Measurements from ENCODE around the gene COL1A2.

- TF ChIP-seq, protein P1, sequence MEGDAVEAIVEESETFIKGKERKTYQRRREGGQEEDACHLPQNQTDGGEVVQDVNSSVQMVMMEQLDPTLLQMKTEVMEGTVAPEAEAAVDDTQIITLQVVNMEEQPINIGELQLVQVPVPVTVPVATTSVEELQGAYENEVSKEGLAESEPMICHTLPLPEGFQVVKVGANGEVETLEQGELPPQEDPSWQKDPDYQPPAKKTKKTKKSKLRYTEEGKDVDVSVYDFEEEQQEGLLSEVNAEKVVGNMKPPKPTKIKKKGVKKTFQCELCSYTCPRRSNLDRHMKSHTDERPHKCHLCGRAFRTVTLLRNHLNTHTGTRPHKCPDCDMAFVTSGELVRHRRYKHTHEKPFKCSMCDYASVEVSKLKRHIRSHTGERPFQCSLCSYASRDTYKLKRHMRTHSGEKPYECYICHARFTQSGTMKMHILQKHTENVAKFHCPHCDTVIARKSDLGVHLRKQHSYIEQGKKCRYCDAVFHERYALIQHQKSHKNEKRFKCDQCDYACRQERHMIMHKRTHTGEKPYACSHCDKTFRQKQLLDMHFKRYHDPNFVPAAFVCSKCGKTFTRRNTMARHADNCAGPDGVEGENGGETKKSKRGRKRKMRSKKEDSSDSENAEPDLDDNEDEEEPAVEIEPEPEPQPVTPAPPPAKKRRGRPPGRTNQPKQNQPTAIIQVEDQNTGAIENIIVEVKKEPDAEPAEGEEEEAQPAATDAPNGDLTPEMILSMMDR (IDR thresholded peaks at IDR 0.05) = no peak
- no peak for TF ChIP-seq EZH2 (IDR thresholded peaks at IDR 0.05; ENCODE audit: borderline replicate concordance, insufficient read depth, low read depth, low read length, poor library complexity, severe bottlenecking)
Observed at GRCh38 chr7:94453898-94454297, 59.2 kb downstream of the COL1A2 start.
